A673 (cell line): ENCODE measurements around the gene OR56A4. TPM values are rescaled to one million over a fixed set of nuclear protein-coding genes. Genes with fewer than 3 reads are reported as not detected.
"Not testable (repeated sequence)": the region's sequence is repeated elsewhere in the genome, so short reads cannot be mapped to it uniquely, and the experiment has no call there.

Experiments
- BruUV-seq: library from RNA; stranded (reverse); fragments of 400-500 nt; replicated peaks from 2 replicates; lab custom pipeline; 2021; lab: Mats Ljungman, UMichigan
- CTCF ChIA-PET: fragments of 300-600 bp; sonication (Branson Sonifier 250); formaldehyde crosslinking; loops from one replicate; lab custom pipeline; 2022; ENCODE audit warnings: antibody characterized with exemption; lab: Charles Lee
- POLR2A ChIA-PET: fragments of 300-600 bp; sonication (Branson Sonifier 250); formaldehyde crosslinking; loops from one replicate; lab custom pipeline; 2022; ENCODE audit warnings: antibody characterized with exemption; ENCODE audit not compliant: low non-redundant PET; lab: Charles Lee
- DNase-seq: peaks from one replicate; pipeline ENCODE4 v3.0.0-alpha.2; 2015; ENCODE audit warnings: low spot score
- H3K27ac ChIP-seq: fragments of 200-600 bp; sonication (generic); 2 replicates; pipeline ENCODE4 v1.5.1; 2016; ENCODE audit warnings: mixed run types, low read depth, mild to moderate bottlenecking, mixed read lengths, antibody characterized with exemption, low read length; ENCODE audit not compliant: poor library complexity, severe bottlenecking
- H3K27me3 ChIP-seq: fragments of 200-600 bp; sonication (generic); replicated peaks from 2 replicates; pipeline ENCODE4 v1.6.1; 2017; ENCODE audit warnings: mixed run types, low read depth, mild to moderate bottlenecking, mixed read lengths, antibody characterized with exemption, low read length; ENCODE audit not compliant: insufficient read depth, poor library complexity
- H3K36me3 ChIP-seq: fragments of 200-600 bp; sonication (generic); 2 replicates; pipeline ENCODE4 v1.6.1; 2016; ENCODE audit warnings: mixed run types, mild to moderate bottlenecking, mixed read lengths, antibody characterized with exemption, low read length; ENCODE audit not compliant: insufficient read depth, poor library complexity, severe bottlenecking
- H3K4me1 ChIP-seq: fragments of 200-600 bp; sonication (generic); 2 replicates; pipeline ENCODE4 v1.6.1; 2017; ENCODE audit warnings: mixed run types, mild to moderate bottlenecking, mixed read lengths, antibody characterized with exemption, low read length; ENCODE audit not compliant: insufficient read depth, poor library complexity, severe bottlenecking
- H3K4me3 ChIP-seq: fragments of 200-600 bp; sonication (generic); 2 replicates; pipeline ENCODE4 v1.5.1; 2016; ENCODE audit warnings: low read depth, mixed run types, mild to moderate bottlenecking, mixed read lengths, low read length; ENCODE audit not compliant: poor library complexity, severe bottlenecking
- H3K9me3 ChIP-seq: fragments of 200-600 bp; sonication (generic); 2 replicates; pipeline ENCODE4 v1.6.1; 2016; ENCODE audit warnings: mixed run types, low read depth, mild to moderate bottlenecking, mixed read lengths, antibody characterized with exemption, low read length; ENCODE audit not compliant: poor library complexity, severe bottlenecking
- CTCF ChIP-seq: fragments of 300-800, 200-600 bp; sonication (generic); conservative IDR thresholded peaks from 2 replicates; pipeline ENCODE4 v1.5.1; 2017; ENCODE audit warnings: low read depth, mild to moderate bottlenecking, antibody characterized with exemption, low read length, moderate library complexity, mixed read lengths
- EZH2 ChIP-seq: fragments of 200-600 bp; sonication (generic); IDR thresholded peaks from 2 replicates; pipeline ENCODE4 v1.6.1; 2017; ENCODE audit warnings: borderline replicate concordance, low read depth, mild to moderate bottlenecking, mixed read lengths, antibody characterized with exemption, low read length; ENCODE audit not compliant: poor library complexity, severe bottlenecking
- intact Hi-C: fragments of 100-400 bp; cut with micrococcal nuclease; formaldehyde crosslinking; loops from one replicate; pipeline ENCODE4 v1.10.0; 2022; ENCODE audit not compliant: unreplicated experiment
- total RNA-seq: library from RNA; stranded (reverse); gene quantifications from 2 replicates; pipeline ENCODE4 v1.2.3, GENCODE V29; 2021

The OR56A4 gene
- total RNA-seq, 1 experiment from 2014 or later = not detected

- no peak overlapping the region for H3K27ac ChIP-seq
- no peaks in the 10 kb centered on the region for H3K9me3 ChIP-seq
- no peak for DNase-seq
- H3K4me3 ChIP-seq = no peak overlapping the region
- BruUV-seq = no TSS peak
- TF ChIP-seq EZH2 = no peak
- TF ChIP-seq CTCF = no peak
- intact Hi-C loops = no loop called here
- CTCF ChIA-PET = no interaction called here
- POLR2A ChIA-PET = interaction anchor here (0.7 kb wide), 1 partner anchor 1856 kb away, joined by 6 read pairs; no protein-coding TSS in a partner anchor
- H3K4me1 ChIP-seq = no peaks in the 10 kb centered on the region
- no peaks in the 10 kb centered on the region for H3K36me3 ChIP-seq
- H3K27me3 ChIP-seq = peaks cover 4% of the 10 kb centered on the region
Observed at GRCh38 chr11:5966958-5967357, 39.8 kb downstream of the OR56A4 start.

GRCh38 chr11:5960704-5961320, 45.9 kb downstream of the OR56A4 start:
- BruUV-seq, DNase-seq, H3K9me3 ChIP-seq, H3K27me3 ChIP-seq, POLR2A ChIA-PET, intact Hi-C loops, CTCF ChIA-PET, H3K36me3 ChIP-seq, H3K4me3 ChIP-seq, H3K27ac ChIP-seq, H3K4me1 ChIP-seq: not testable (repeated sequence)

GRCh38 chr11:5955586-5955985, 51.2 kb downstream of the OR56A4 start:
- H3K36me3 ChIP-seq = no peaks in the 10 kb centered on the region
- intact Hi-C loops = no loop called here
- no peak for TF ChIP-seq CTCF
- no peak for TF ChIP-seq EZH2
- no peak for DNase-seq
- H3K27me3 ChIP-seq = no peaks in the 10 kb centered on the region
- no peak overlapping the region for H3K4me3 ChIP-seq
- no peaks in the 10 kb centered on the region for H3K4me1 ChIP-seq
- CTCF ChIA-PET = interaction anchor here (0.6 kb wide), 1 partner anchor 295 kb away, joined by 3 read pairs; no protein-coding TSS in a partner anchor
- BruUV-seq = no TSS peak
- H3K27ac ChIP-seq = no peak overlapping the region
- H3K9me3 ChIP-seq = no peaks in the 10 kb centered on the region
- POLR2A ChIA-PET = no interaction called here

Other genes starting within 250 kb of the OR56A4 start
- gene OR52N5, start 223.6 kb downstream of the OR56A4 start, total RNA-seq = not detected in 2 replicates
- gene OR52N1, start 215.7 kb downstream of the OR56A4 start, total RNA-seq = not detected in 2 replicates
- gene OR52N2, start 198.0 kb downstream of the OR56A4 start, total RNA-seq = not detected in 2 replicates
- gene OR52E6, start 165.0 kb downstream of the OR56A4 start, total RNA-seq = not detected in 2 replicates
- not detected in 2 replicates for gene OR52E8, start 149.3 kb downstream of the OR56A4 start, total RNA-seq
- not detected in 2 replicates for gene OR52E4, start 126.3 kb downstream of the OR56A4 start, total RNA-seq
- not detected in 2 replicates for gene OR52E5, start 113.7 kb downstream of the OR56A4 start, total RNA-seq
- gene OR56A3, start 64.7 kb downstream of the OR56A4 start, total RNA-seq = not detected in 2 replicates
- not detected in 2 replicates for gene OR56A5, start 38.5 kb downstream of the OR56A4 start, total RNA-seq
- gene OR52L1, start 20.0 kb downstream of the OR56A4 start, total RNA-seq = not detected in 2 replicates
- 0.04 TPM in 1 of 2 replicates, not detected in the other for gene OR56A1, start 23.8 kb upstream of the OR56A4 start, total RNA-seq
- gene OR56B4, start 100.7 kb upstream of the OR56A4 start, total RNA-seq = not detected in 2 replicates
- not detected in 2 replicates for gene OR52B2, start 163.4 kb upstream of the OR56A4 start, total RNA-seq
- gene OR52W1, start 192.3 kb upstream of the OR56A4 start, total RNA-seq = not detected in 2 replicates
- gene C11orf42, start 198.6 kb upstream of the OR56A4 start, total RNA-seq = not detected in 2 replicates
- 18.6 and 23.3 TPM in 2 replicates for gene FHIP1B, start 227.7 kb upstream of the OR56A4 start, total RNA-seq
- not detected in 2 replicates for gene CNGA4, start 232.1 kb upstream of the OR56A4 start, total RNA-seq